ENCODE results near the gene PCK1. TPM values are rescaled to one million over a fixed set of nuclear protein-coding genes. Genes with fewer than 3 reads are reported as not detected.

Gene PCK1
- total RNA-seq, 1 donor from 2014 or later: 0.15 TPM

DNA sequence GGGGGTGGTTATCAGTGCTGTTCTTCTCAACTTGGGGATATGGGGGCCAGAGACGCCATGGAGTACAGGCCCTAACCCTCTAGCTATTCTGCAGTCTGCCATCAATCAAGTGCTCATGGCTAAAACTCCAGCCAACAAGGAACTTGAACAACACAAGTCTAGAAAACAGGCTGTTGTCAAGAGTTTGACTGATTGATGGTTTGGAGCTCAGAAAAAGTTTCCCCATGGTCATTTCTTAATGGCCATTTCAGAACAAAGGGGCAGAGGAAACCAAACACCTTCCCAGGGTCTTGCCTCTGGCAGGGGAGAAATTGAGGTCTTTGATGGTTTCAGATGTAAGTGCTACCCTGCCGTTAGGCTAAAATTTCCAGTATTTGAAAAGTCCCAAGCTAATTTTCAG is 15.1 kb downstream of the PCK1 start:
- DNase-seq (ENCODE audit: low read depth): no peak

DNA sequence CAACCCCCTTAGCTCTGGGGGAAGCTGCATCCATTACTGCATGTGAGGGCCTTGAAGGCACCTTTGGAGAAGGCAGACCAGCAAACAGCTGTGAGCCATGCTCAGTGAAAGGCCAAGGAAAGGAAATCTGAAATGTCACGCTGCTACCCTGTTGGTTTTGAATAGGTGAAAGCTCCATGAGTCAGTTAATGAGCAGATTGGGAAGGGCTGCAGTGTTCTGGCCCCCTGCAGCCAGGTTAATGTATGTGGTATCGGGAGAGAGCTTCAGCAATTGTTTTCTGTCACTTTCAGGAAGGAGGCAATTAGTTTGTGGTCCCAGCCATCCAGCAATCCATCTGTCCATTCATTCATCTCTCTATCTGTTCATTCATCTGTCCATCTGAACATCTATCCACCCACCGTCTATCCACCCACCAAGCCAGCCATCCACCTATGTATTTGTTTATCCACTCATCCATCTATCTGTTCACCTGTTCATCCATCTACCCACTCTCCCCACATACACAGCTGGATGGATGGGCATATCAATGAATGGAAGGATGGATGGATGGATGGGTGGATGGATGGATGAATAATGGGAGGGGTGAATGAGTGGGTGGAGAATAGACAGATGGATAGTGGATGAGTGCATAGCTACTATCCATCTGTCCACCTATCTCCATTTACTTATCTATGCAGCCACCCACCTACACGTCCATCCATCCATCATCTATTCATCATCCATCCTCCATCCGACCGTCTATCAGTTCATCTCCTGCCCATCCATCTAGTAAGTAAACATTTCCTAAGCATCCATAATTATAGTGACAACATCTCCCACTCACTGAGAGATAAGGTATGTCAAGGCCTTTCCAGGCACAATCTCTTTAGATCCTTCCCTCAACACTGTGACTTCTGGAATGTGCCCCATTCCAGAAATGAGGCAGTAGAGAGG is 16.0 kb downstream of the PCK1 start:
- no peak for DNase-seq (ENCODE audit: low read depth)

GRCh38 chr20:57577679-57578475 is 17.0 kb downstream of the PCK1 start:
- DNase-seq (ENCODE audit: low read depth): no peak

DNA sequence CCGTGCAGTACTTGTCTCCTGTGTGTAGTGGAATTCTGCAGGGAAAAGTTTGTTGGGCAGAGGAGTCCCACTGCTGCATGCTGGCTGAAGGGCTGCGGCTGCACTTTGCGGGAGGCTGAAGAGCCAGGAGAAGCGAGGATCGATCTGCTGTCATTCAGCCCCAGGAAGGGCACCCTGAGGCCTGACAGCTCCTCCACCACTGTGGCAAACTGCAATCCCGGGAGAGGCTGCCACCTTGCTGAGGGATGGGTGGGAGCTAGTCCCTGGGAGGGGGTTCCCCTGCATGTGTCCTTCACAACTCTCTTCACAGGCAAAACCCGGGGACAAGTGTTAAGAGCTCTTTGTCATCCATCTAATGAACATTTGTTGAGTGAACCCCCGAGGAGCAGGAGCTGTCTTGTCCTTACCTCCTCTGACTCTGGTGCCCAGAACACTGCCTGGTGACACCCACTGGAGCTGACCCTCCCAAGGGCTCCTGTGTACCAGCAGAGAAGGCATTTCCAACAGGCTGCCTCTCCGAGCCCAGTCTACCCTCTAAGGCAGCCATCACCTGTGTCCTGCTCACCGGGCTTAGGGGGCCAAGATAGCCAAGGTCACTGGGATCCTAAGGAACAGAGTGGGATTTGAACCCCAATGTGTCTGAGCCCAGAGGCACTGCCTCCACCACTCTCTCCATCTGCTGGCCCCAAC is 17.7 kb downstream of the PCK1 start:
- no peak for DNase-seq (ENCODE audit: low read depth)

- no peak for DNase-seq (ENCODE audit: low read depth)
Measured at GRCh38 chr20:57579331-57579897, 18.5 kb downstream of the PCK1 start.

DNA sequence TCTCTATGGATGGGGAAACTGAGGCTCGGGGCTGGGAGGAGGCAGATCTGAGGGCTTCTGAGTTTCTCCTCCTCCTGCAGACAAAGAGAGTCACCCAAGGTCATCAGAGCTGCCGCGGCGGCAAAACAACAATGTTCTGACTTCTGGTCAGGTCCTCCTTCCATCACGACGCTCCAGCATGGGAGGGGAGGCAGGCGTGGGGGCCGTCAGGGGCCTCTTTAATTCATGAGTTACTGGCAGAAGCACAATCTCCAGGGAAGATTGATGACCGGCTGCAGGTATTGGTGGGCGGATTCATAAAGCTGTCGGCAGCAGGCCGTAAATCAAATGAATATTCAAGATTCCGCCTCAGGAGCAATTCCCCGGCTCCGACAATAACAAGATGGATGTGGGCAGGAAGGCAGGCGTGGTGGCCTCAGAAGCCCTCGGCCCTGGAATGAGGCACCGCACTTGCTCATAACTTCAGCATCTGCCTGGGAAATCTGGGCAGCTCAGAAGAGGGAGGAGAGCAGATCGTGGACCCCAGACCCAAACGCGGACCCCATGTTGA is 19.1 kb downstream of the PCK1 start:
- peak; percentile 33 for DNase-seq (ENCODE audit: low read depth)

DNA sequence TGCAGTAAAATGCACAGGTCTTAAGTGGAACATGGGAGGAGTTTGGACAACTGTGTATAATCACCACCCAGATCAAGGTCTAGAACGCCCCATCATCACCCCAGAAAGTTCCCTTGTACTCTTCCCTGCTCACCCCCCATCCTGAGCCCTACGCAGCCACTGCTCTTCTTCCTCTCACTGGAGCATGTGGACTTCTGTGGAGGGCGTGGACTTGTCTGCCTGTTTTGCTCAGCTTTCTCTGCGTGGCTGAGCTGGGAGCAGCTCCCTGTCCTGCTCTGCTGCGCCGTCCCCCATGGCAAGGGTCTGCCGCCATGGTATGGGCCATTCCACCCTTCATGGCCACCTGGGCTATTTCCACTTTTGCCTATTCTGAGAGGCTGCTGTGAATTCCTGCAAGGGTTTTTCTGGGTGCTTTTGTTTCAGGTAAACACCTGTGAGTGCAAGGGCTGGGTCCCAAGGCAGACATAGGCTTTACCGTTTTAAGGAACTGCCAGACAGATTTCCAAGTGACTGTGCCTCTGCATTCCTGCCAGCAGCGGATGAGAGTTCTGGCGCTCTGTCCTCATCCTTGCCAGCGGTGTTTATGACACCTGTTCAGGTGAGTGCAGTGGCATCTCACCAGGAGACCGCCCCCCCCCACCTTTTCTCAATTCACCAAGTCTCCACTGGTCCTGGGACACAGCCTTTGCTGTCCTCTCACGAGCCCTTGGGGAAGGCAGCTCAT is 19.7 kb downstream of the PCK1 start:
- DNase-seq (ENCODE audit: low read depth): no peak

DNA sequence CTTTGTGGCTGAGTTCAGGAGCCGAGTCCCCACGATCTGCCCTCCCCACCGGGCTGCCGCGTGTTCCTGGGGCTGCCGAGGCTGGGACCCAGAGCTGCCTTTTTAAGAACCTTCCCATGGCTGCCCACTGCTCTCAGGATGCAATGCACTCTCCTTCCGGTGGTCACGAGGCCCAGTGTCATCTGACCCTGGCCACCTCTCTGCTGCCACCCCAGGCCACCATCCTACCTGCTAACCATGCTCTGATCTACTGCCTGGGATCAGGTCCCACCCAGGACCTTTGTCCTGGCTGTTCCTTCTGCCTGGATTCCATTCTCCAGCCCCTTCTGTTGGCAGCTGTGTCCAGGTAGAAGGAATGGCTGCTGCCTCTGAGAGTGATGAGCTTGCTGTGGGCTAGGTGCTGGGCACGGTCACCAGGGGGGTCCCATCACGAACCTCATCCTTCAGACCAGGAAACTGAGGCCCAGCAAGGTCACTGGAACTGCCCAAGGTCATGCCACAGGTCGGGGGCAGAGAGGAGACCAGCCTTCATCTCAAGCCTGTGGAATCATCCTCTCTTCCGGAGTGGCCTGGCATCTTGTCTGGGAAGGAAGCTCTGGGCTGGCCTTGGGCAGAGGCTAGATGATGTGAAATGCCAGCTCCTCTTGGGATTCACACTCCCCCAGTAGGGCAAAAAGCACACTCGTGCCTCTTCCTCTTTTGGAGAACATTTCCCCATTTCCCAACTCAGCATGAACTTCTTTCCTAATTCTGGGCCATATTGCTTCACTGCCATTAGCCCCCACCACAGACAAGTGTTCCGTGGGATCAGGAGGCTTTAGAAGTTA is 20.5 kb downstream of the PCK1 start:
- DNase-seq (ENCODE audit: low read depth): no peak

GRCh38 chr20:57582029-57582378 is 21.1 kb downstream of the PCK1 start:
- DNase-seq (ENCODE audit: low read depth): no peak

DNA sequence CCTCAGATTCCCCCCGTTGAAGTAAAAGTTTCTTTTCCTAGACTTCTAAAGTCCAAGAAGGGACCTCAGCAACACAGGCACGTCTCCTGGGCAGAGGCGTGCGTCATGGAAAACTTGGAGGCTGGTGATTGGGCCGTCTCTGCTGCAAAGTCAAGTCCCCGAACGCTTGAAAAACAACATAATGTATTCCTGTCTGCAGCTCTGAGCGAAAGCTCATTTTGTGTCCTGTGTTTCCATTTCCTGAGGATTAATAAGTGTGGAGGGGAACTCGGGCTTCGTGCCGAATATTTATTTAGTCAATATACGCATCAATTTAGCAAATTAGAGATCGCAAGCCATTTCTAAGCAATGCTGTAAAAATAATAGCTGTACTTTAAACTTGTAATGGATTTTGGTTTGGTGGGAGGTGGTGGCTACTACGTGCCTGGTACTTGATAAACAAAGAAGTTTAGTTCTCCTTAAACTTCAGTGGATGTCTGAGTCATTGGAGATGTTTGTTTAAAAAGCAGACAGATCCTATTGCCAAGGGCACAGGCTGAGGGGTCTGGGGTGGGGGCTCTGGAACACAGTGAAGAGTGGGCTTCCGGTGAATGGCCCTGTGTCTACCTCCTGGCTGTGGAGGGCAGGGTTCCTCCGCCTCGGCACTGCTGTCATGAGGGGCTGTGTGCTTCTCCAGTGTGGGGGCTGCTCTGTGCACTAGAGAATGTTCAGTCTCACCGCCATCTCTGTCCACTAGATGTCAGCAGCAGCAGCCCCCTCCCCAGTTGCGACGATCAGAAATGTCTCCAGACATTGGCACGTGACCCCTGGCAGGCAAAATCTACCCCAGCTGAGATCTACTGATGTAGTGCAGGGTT is 21.8 kb downstream of the PCK1 start:
- DNase-seq (ENCODE audit: low read depth): peak; percentile 82

GRCh38 chr20:57583289-57584257 is 22.7 kb downstream of the PCK1 start:
- DNase-seq (ENCODE audit: low read depth): no peak

GRCh38 chr20:57584768-57585461 is 24.0 kb downstream of the PCK1 start:
- DNase-seq (ENCODE audit: low read depth): no peak

GRCh38 chr20:57585466-57586213 is 24.7 kb downstream of the PCK1 start:
- DNase-seq (ENCODE audit: low read depth): no peak

- peak; percentile 52 for DNase-seq (ENCODE audit: low read depth)
Measured at GRCh38 chr20:57586370-57586793, 25.5 kb downstream of the PCK1 start.

GRCh38 chr20:57586943-57587277 is 26.0 kb downstream of the PCK1 start:
- DNase-seq (ENCODE audit: low read depth): no peak

- no peak for DNase-seq (ENCODE audit: low read depth)
Measured at GRCh38 chr20:57587278-57587988, 26.5 kb downstream of the PCK1 start.

Measured in renal cortical epithelial cell (primary cell).